HG03460 (cell line): ENCODE data around the gene MTG1.
"Not testable (repeated sequence)": the region's sequence is repeated elsewhere in the genome, so short reads cannot be mapped to it uniquely, and the experiment has no call there.

Source experiments
- ATAC-seq: cut with Tn5 transposase; IDR thresholded peaks from one replicate; pipeline ENCODE4 v1.9.1; 2021; ENCODE audit not compliant: unreplicated experiment

MTG1 gene

GRCh38 chr10:133358925-133359310 lies 35.0 kb upstream of the MTG1 start:
- no peak for ATAC-seq

GRCh38 chr10:133359554-133359971 lies 34.4 kb upstream of the MTG1 start:
- ATAC-seq, result no peak

DNA sequence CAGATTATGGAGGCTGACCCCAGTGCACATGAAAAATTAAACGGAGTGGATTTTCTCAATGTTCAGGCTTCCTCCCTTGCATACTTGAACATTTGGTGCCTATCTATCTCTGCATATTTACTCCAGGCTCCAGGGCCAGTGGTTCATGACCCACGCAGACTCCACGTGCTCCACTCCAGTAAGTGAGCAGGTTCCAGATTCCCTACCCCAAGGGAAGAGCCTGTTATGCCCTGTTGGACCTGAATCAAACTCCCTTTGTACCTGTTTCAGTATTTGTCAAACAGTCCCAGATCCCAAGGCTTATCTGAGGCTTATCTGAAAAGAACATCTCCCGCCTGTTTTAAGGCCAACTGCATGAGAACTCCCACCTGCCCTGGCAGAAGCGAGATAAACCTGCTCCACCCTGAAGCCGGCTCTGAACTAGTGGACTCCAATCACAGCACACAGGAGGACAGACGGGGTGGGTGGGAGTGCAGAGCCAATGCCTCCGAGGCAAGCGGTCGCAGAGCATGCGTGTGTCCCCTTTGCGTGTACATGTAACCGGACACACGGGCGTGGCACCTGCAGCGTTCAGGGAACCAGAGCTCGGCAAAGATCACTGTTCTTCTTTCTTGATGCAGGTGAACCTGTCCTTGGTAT lies 33.9 kb upstream of the MTG1 start:
- ATAC-seq, result no peak

GRCh38 chr10:133361227-133361626 lies 32.7 kb upstream of the MTG1 start:
- no peak for ATAC-seq

GRCh38 chr10:133361773-133362441 lies 32.0 kb upstream of the MTG1 start:
- no peak for ATAC-seq

DNA sequence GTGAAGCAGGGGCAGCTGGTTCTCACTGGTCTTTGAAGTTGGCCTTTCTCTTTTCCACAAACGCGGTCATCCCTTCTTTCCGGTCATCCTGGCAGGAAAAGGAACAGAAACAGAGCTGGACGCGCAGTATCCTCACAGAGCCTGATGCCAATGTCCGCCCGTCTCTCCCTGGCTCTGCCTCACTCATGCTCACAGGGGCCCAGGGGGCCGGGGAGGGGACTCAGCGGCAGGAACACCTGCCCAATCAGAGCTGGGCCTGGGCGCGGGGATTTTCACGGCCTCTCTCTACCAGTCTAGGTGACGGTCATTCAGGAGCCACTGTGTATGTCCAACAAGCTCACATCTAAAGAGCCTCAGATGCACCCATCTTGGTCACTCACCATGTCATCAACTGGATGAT lies 31.1 kb upstream of the MTG1 start:
- ATAC-seq, result no peak

DNA sequence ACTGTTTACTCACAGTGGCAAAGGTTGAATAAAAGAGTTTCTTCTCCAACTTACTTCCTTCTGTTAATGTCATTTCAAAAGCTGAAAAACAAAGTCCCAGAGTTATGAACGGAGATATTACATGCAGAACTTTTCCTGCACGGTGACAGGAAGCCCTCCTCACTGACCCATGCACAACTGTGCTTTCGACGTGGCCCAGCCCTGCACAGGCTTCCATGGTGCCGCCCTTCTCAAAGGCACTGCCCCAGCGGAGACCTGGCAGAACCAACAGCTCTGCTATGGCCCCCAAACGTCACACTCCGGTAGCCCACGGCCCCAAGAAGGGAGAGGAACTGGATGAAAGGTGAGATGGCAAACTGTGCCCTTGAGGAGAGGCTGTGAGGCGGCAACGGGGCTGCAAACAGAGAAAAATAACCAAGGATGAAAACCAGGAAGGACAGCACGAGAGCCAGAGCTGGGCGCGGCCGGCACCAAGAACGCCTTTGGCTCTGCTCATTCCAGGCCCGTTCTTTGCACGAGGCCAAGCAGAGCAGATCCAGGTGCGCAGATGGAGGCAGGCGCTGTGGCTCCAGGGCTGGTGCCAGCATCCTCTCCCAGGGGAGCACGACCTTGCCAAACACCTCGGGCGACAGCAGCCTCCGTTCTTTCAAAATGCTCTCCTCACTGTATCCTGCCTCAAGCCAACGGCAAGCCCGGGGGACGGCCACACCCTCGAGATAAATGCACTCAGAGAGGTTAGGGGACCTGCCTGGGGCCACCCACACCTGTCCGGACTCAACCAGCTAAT lies 29.1 kb upstream of the MTG1 start:
- ATAC-seq, result no peak

DNA sequence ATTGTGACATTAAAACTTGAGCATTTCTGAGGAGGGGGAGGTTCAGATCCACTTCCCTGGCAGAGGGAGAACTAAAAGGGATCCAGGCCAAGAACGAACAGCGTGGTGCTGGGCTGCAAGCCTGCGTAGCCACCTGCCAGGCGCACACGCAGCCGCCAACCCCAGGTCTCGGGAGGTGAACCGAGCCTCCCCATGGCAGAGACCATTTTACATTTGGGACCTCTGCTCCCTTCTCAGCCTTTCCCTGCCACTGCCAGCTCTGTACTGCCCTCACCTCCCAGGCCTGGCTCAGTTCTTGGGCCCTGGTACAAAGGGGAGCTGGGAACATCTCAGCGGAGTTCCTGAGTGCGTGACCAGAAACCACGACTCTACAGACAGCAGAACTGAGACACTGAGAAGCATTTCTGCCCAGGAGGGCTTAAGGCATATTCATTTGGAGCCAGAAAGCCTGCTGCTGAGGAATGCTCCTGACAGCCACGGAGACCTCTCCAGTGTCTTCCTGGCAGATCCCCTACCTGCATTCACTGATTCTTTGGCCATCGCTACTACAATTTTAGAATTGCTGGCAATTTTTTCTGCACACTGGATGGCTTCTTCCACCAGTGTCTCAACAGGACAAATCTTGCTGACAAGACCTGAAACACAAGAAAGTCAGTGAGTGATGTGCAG lies 28.4 kb upstream of the MTG1 start:
- ATAC-seq, result no peak

- no peak for ATAC-seq
Observed at GRCh38 chr10:133366130-133366478, 27.9 kb upstream of the MTG1 start.

GRCh38 chr10:133366751-133367150 lies 27.2 kb upstream of the MTG1 start:
- ATAC-seq, result no peak

DNA sequence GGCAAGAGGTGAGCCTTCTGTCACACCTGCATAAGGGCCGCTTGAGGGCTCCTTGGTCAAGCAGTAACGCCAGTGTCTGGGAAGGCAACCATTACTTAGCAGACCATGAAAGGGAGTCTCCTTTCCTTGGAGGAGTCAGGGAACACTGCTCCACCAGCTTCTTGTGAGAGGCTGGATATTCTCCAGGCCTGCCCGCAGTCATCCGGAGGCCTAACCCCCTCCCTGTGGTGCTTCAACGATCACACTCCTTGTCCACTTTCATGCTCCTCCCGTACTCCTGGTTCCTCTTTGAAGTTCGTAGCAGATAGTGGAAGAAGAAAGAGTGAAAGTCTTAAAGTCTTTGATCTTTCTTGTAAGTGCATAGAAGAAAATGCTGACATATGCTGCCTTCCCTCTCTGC lies 26.5 kb upstream of the MTG1 start:
- ATAC-seq, result not testable (repeated sequence)

DNA sequence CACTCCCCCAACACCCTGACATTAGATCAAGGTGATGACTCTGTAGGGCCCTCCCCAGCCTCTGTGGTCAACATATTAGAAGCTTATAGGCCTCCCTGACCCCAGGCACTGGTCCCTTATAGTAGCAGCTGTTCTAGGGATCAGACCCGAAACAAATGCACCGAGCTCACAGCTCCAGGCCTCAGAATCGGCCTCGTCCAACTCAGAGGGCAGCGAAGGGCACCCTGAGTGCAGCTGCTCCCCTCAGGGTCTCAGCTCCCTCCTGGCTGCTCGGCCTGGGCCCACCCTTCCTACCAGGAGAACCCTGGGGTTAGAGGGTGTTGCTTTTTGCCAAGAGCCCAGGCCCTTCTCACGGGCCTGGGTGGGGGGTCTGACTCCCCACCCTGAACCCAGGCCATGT lies 25.8 kb upstream of the MTG1 start:
- ATAC-seq, result no peak

DNA sequence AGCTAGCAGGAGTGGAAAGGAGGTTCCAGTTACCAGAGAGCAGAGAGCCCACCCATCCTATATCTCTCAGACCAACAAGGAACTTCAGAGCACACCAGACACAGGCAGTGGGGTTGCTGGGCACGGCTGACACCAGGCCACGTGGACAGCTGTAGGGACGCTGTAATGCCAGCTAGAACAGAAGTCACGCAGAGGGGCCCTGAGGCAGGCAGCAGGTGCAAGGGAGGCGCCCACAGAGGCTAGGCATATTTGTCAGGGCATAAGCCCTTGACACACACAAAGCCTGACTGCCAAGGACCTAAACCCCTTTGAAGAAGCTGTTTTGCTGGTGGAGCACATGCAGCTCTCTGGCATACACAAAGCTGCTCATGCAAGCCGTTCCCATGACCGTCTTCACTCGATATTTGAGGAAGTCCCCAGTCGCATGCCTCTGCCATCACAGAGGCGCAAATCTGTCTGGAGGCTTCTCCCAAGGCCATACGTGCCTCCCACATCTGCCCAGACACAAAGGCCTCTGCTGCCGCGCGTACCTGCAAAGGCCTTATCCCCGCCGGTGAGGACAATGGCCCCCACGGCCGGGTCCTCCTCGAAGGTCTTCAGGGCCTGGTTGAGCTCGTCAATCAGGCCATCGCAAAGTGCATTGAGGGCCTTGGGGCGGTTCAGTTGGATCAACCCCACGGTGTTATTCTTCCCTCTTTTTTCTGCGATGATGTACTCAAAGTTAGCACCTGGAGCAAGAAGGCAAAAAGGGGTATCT lies 23.7 kb upstream of the MTG1 start:
- no peak for ATAC-seq

DNA sequence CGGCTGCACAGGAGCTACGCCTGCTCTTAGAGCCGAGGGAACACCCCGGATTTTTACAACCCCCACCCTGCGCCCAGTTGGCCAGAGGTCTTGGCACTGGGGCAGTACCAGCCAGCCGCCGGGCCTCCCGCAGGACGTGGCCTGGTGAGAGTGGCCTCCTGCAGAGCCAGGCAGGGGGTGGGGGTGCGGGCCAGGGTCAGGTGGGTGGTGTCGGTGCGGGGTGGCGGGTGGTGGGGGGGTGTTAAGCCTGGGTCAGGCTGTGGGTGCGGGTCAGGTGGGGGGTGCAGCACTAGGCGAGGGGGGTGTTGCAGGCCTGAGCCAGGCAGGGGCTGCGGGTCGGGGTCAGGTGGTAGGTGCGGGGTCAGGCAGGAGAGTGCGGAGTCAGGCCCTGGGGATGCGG lies 21.4 kb upstream of the MTG1 start:
- no peak for ATAC-seq

DNA sequence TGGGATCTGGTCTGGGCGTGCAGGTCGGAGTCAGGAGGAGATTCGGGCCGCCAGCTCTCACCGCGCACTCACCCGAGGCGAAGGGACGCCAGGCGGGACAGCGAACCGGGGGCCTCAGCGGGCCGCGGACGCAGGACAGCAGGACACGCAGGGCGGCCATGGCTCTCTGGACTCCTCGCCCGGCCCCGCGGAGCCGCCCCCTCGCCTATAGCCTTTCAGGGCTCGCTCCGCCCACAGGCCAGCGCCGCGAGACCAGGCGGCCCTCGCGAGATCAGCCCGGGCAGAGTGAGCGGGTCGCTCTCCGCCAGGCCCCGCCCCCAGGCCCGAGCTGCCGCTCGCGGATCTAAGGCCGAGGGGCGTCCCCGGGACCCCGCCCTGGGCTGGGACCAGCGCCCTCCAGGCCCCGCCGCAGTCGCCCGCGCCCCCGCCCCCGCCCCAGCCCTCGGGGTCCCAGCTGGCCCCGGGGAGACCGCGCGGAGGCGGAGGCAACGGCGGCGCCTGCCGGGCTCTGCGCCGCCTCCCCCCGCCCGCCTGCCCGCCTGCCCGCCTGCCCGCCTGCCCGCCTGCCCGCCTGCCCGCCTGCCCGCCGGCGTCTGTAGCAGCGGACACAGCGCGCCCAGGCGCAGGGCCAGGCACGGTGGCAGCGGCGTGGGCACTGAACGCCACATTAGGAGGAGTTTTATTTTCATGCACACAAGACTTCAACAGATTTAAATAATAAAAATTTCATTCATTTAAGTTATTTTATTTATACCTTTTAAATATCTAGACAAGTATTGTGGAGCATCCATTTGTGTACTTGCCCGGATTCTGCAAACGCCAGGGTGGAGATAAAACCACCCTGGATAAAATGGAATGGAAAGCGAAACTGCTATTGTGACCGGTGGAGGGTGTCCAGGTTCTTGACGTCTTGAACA lies 20.5 kb upstream of the MTG1 start, which contains the start of gene ECHS1:
TSS of gene ECHS1 (minus strand) at position 181 of the 917 bp plus-strand sequence. CDS start at position 160, 21 bp downstream.
- peak; percentile 98 for ATAC-seq

GRCh38 chr10:133375357-133376115 lies 18.4 kb upstream of the MTG1 start:
- no peak for ATAC-seq

DNA sequence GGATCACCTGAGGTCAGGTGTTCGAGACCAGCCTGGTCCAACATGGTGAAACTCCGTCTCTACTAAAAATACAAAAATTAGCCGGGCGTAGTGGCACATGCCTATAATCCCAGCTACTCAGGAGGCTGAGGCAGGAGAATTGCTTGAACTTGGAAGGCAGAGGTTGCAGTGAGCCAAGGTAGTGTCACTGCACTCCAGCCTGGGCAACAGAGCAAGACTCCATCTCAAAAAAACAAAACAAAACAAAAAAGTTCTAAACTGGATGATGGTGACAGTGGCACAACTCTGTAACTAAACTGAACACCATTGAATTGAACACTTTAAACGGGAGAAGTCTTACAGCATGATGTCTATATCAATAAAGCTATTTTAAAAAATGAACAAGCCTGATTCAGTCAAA lies 17.8 kb upstream of the MTG1 start:
- ATAC-seq, result not testable (repeated sequence)

DNA sequence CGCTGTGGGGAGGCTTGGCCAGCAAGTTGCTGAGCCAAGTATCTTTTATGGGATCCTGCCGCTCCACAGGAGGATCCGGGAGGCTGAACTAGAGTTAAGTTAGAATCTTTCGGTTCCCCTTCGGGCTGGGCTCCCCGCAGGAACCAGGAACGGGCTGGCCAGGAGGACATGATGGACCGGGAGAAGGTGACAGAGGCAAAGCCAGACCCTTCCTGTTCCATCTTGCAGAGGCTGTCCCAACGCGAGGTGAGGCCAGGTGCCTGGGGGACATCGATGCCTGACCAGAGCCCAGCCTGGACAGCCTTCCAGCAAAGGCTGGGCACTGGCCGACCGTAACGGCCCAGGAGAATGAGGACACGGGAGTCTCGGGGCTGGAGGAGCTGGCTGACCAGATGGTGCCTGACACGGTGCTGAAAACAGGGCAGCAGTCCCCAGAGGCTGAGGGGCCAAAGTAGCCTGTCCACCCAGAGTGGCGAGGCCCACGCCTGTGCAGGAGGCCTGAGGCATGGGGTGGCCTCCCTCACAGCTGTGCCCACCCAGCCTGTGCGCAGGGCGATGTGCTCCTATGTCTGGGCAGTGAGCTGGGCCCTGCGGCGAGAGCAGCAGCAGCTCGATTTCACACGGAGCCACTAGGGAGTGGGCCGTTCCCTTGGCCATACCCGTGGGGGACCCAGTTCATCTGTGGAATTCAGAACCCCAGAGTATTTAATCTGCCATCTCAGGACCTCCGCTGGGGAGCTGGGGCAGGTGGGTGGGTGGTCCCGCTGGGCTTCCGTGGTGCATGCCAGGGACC lies 16.7 kb upstream of the MTG1 start:
- no peak for ATAC-seq
